ENCODE data around the gene CROCC2.

The CROCC2 gene

GRCh38 chr2:241002275-241003046 lies 96.3 kb downstream of the CROCC2 start:
- DNase-seq, result no peak

- no peak for DNase-seq
These were observed 96.9 kb downstream of the CROCC2 start for GRCh38 chr2:241003047-241003360.

- DNase-seq, result no peak
These were observed 97.2 kb downstream of the CROCC2 start for GRCh38 chr2:241003369-241003768.

- DNase-seq, result no peak
These were observed 97.9 kb downstream of the CROCC2 start for GRCh38 chr2:241003830-241004564.

- DNase-seq, result no peak
These were observed 99.4 kb downstream of the CROCC2 start for GRCh38 chr2:241005569-241005968.

- no peak for DNase-seq
These were observed 100.3 kb downstream of the CROCC2 start for GRCh38 chr2:241006412-241006811.

GRCh38 chr2:241007111-241007510 lies 101.0 kb downstream of the CROCC2 start:
- no peak for DNase-seq

GRCh38 chr2:241007880-241008710 lies 102.0 kb downstream of the CROCC2 start:
- DNase-seq, result no peak

GRCh38 chr2:241008711-241009121 lies 102.6 kb downstream of the CROCC2 start:
- no peak for DNase-seq

GRCh38 chr2:241009191-241009590 lies 103.1 kb downstream of the CROCC2 start:
- DNase-seq, result no peak

- DNase-seq, result peak; percentile 67
These were observed 103.7 kb downstream of the CROCC2 start for GRCh38 chr2:241009601-241010530.

GRCh38 chr2:241010531-241011295 lies 104.6 kb downstream of the CROCC2 start:
- no peak for DNase-seq

GRCh38 chr2:241011296-241011600 lies 105.1 kb downstream of the CROCC2 start:
- DNase-seq, result no peak

- DNase-seq, result no peak
These were observed 105.8 kb downstream of the CROCC2 start for GRCh38 chr2:241011751-241012510.

- DNase-seq, result no peak
These were observed 108.1 kb downstream of the CROCC2 start for GRCh38 chr2:241014224-241014623.

- DNase-seq, result no peak
These were observed 108.6 kb downstream of the CROCC2 start for GRCh38 chr2:241014764-241015163.

- DNase-seq, result no peak
These were observed 109.3 kb downstream of the CROCC2 start for GRCh38 chr2:241015439-241015838.

- DNase-seq, result no peak
These were observed 111.2 kb downstream of the CROCC2 start for GRCh38 chr2:241017228-241017940.

- DNase-seq, result no peak
These were observed 112.1 kb downstream of the CROCC2 start for GRCh38 chr2:241018051-241018891.
